ENCODE data around the gene UBALD1.

DNA sequence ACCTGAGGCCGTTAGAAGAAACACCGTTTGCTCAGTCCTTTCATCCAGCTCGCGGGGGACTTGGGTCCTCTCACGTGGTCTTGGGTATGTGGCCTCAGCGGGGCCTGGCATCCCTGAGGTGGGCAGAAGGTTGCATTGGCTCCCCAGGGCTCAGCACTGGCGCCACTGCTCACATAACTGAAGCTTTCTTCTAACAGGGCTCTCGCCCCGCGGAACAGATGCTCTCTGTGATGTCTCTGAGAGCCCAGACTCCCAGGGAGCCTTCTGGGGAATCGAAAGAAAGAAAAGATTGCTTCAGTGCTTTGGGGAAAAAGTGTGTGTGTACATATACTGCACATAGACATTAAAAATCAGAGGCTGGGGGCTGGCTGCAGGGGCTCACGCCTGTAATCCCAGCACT is 20.1 kb upstream of the UBALD1 start:
- TF ChIP-seq, protein P1, sequence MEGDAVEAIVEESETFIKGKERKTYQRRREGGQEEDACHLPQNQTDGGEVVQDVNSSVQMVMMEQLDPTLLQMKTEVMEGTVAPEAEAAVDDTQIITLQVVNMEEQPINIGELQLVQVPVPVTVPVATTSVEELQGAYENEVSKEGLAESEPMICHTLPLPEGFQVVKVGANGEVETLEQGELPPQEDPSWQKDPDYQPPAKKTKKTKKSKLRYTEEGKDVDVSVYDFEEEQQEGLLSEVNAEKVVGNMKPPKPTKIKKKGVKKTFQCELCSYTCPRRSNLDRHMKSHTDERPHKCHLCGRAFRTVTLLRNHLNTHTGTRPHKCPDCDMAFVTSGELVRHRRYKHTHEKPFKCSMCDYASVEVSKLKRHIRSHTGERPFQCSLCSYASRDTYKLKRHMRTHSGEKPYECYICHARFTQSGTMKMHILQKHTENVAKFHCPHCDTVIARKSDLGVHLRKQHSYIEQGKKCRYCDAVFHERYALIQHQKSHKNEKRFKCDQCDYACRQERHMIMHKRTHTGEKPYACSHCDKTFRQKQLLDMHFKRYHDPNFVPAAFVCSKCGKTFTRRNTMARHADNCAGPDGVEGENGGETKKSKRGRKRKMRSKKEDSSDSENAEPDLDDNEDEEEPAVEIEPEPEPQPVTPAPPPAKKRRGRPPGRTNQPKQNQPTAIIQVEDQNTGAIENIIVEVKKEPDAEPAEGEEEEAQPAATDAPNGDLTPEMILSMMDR (IDR thresholded peaks at IDR 0.05; ENCODE audit: insufficient read depth, low read length, poor library complexity, severe bottlenecking) = no peak
- TF ChIP-seq EZH2phosphoT487 (conservative IDR thresholded peaks at IDR 0.05; ENCODE audit: low read length) = no peak

Measured in SU-DHL-6 (cell line).